Activated T-helper 1 cell treated with anti-CD3 and anti-CD28 coated beads, Interleukin-2, amount 50 U/mL, for 16 hours (primary cell): Measurements from ENCODE around the gene CLIC6.
"Not testable (repeated sequence)": the region's sequence is repeated elsewhere in the genome, so short reads cannot be mapped to it uniquely, and the experiment has no call there.

Experiments
- DNase-seq, 2 donors: peaks; one replicate each; pipeline ENCODE4 v3.0.0-alpha.2; 2020; ENCODE audit warnings: low read depth in 1 of 2, low spot score in 1 of 2

The CLIC6 gene

GRCh38 chr21:34651642-34652041 lies 17.2 kb upstream of the CLIC6 start:
- no peak for DNase-seq

GRCh38 chr21:34653522-34653921 lies 15.3 kb upstream of the CLIC6 start:
- DNase-seq: no peak

- DNase-seq: no peak
Measured at GRCh38 chr21:34661848-34662247, 6.9 kb upstream of the CLIC6 start.

- DNase-seq: no peak
Measured at GRCh38 chr21:34667761-34668160, 1.0 kb upstream of the CLIC6 start.

- DNase-seq: no peak
Measured at GRCh38 chr21:34669149-34669879, 520 bp downstream of the CLIC6 start.

- DNase-seq: not testable (repeated sequence)
Measured at GRCh38 chr21:34669880-34670219, 1.1 kb downstream of the CLIC6 start.

- DNase-seq: no peak
Measured at GRCh38 chr21:34670220-34670961, 1.6 kb downstream of the CLIC6 start.

GRCh38 chr21:34670962-34671348 lies 2.2 kb downstream of the CLIC6 start:
- no peak for DNase-seq

- DNase-seq: no peak
Measured at GRCh38 chr21:34671462-34671861, 2.7 kb downstream of the CLIC6 start.

GRCh38 chr21:34671891-34672290 lies 3.1 kb downstream of the CLIC6 start:
- no peak for DNase-seq

GRCh38 chr21:34673006-34673405 lies 4.2 kb downstream of the CLIC6 start:
- DNase-seq: no peak

- DNase-seq: no peak
Measured at GRCh38 chr21:34674468-34674867, 5.7 kb downstream of the CLIC6 start.

GRCh38 chr21:34675871-34676270 lies 7.1 kb downstream of the CLIC6 start:
- DNase-seq: no peak

GRCh38 chr21:34679051-34679450 lies 10.3 kb downstream of the CLIC6 start:
- no peak for DNase-seq

GRCh38 chr21:34684174-34684876 lies 15.5 kb downstream of the CLIC6 start:
- DNase-seq: no peak

GRCh38 chr21:34687065-34687464 lies 18.3 kb downstream of the CLIC6 start:
- no peak for DNase-seq

- DNase-seq: no peak
Measured at GRCh38 chr21:34687745-34688144, 19.0 kb downstream of the CLIC6 start.

- no peak for DNase-seq
Measured at GRCh38 chr21:34688145-34688544, 19.4 kb downstream of the CLIC6 start.

- DNase-seq: no peak
Measured at GRCh38 chr21:34688715-34689114, 19.9 kb downstream of the CLIC6 start.

- DNase-seq: no peak
Measured at GRCh38 chr21:34690041-34690792, 21.4 kb downstream of the CLIC6 start.

- no peak for DNase-seq
Measured at GRCh38 chr21:34690793-34691175, 22.0 kb downstream of the CLIC6 start.
